ENCODE results near the gene ETFB. TPM values are rescaled to one million over a fixed set of nuclear protein-coding genes. Genes with fewer than 3 reads are reported as not detected.

Gene ETFB
- total RNA-seq, 1 experiment from 2014 or later, result 140 TPM

DNA sequence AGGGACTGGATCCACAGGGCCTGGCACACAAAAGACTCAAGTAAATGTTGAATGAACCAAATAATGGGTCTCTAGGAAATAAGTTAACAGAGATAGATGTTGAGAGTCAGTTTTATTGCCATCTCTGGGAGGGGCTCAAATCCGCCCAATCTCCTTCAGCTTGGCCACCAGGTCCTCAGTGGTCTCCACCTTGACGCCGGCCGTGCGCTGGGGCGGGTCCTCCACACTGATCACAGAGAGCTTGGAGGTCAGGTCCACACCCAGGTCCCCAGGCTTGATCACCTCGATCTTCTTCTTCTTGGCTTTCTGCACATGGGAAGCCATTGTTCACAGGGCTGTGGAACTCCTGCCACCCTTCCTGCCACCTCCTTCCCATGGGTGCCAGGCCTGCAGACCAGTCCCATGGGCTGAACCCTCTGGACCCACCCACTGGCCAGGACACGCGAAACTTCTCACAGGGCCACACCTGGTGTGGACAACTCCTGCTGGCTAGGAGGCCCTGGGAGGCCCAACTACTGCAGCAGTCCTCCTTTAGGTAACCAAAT is 21.0 kb downstream of the ETFB start:
- H3K9me3 ChIP-seq (ENCODE audit: control insufficient read depth in 1 of 2, insufficient read depth in 1 of 2, low read depth in 1 of 2, low read length in 2 of 2), result no peaks in the 10 kb centered on the region
- no peak overlapping the region for H2AFZ ChIP-seq (ENCODE audit: low read depth, low read length, poor library complexity, severe bottlenecking)
- H3K79me2 ChIP-seq (ENCODE audit: insufficient read depth, low read length), result no peaks in the 10 kb centered on the region
- H3K9ac ChIP-seq (ENCODE audit: low read length), result no peak overlapping the region
- H3K27ac ChIP-seq (ENCODE audit: low read depth, low read length), result no peak overlapping the region
- H4K20me1 ChIP-seq (ENCODE audit: insufficient read depth), result no peaks in the 10 kb centered on the region
- H3K36me3 ChIP-seq (ENCODE audit: control insufficient read depth in 1 of 2, insufficient read depth in 2 of 2, low read length in 2 of 2), result peaks cover 3 to 8% of the 10 kb centered on the region in 2 experiments; a peak in 3 of 4 replicates
- DNase-seq (ENCODE audit: low read depth, low spot score) (no peak), ATAC-seq (no peak)
- no peaks in the 10 kb centered on the region for H3K9me2 ChIP-seq (ENCODE audit: insufficient read depth)
- TF ChIP-seq FOSL1 (IDR thresholded peaks at IDR 0.05; ENCODE audit: low read depth), result no peak
- BruUV-seq (replicated peaks), result no TSS peak
- H3K4me1 ChIP-seq (ENCODE audit: control insufficient read depth in 1 of 2, insufficient read depth in 2 of 2, low read length in 2 of 2), result peaks cover 0 to 30% of the 10 kb centered on the region in 2 experiments; a peak in 3 of 4 replicates
- intact Hi-C loops (cut with micrococcal nuclease), result no loop called here
- no peak overlapping the region for H3K4me2 ChIP-seq (ENCODE audit: low read length)
- CTCF ChIA-PET, result no interaction called here
- RAD21 ChIA-PET (ENCODE audit: low non-redundant PET in 1 of 2, low total read pairs in 2 of 2, uncharacterized antibody in 2 of 2, unreplicated experiment in 2 of 2), result no interaction called here
- H3K27me3 ChIP-seq (ENCODE audit: insufficient read depth, low read length), result no peaks in the 10 kb centered on the region
- no peak overlapping the region for H3K4me3 ChIP-seq (replicated peaks in 1 of 2; ENCODE audit: low read depth in 1 of 2, low read length in 2 of 2)
- POLR2A ChIA-PET, result no interaction called here

DNA sequence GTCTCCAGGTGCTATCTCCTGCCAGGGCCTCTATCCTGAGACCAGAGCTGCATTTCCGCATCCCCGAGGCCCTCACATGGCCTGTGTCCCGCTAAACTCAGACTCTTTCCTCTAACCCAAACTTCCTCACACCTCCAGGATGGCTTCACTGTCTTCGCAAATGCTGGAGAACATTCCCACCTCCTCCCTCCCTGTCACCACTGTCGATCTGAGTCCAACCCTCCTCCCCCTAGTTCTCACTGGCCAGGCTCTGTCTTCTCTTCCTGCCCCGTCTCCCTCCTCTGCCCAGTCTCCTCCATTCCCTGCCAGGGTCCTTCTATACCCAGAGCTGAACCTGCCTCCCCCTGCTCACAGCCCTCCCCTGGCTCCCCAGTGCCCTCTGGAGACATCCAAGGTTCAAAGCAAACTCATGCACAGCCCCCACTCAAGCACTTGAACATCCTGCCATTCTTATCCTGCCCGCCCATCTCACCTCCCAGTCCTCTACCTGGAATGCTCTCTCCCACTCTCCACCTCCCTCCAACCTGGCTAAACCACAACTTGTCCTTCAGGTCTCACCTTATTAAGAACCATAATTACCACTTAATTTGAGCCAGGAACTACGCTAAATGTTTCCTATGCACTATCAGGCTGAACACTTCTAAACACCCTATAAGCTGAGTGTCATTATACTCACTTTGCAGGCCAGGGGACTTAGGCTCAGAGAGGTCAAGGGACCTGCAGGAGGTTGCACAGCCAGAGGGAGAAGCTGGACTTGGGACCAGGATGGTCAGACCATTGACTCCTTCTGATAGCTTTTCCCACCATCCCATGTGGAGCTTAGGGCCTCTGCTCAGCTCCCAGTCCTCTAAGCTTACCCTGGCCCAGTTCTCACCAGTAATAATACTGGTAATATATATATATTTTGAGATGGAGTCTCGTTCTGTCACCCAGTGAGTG is 23.3 kb downstream of the ETFB start:
- Histone ChIP-seq H4K20me1 (ENCODE audit: insufficient read depth) (no peaks in the 10 kb centered on the region), H3K9me3 (ENCODE audit: control insufficient read depth in 1 of 2, insufficient read depth in 1 of 2, low read depth in 1 of 2, low read length in 2 of 2) (no peaks in the 10 kb centered on the region), H3K9ac (ENCODE audit: low read length) (no peak overlapping the region), H3K27ac (ENCODE audit: low read depth, low read length) (no peak overlapping the region), H3K27me3 (ENCODE audit: insufficient read depth, low read length) (no peaks in the 10 kb centered on the region), H3K4me2 (ENCODE audit: low read length) (no peak overlapping the region), H2AFZ (ENCODE audit: low read depth, low read length, poor library complexity, severe bottlenecking) (no peak overlapping the region), H3K9me2 (ENCODE audit: insufficient read depth) (no peaks in the 10 kb centered on the region), H3K4me1 (ENCODE audit: control insufficient read depth in 1 of 2, insufficient read depth in 2 of 2, low read length in 2 of 2) (peaks cover 5 to 44% of the 10 kb centered on the region in 2 experiments; a peak in 3 of 4 replicates), H3K4me3 (replicated peaks in 1 of 2; ENCODE audit: low read depth in 1 of 2, low read length in 2 of 2) (no peak overlapping the region), H3K79me2 (ENCODE audit: insufficient read depth, low read length) (no peaks in the 10 kb centered on the region), H3K36me3 (ENCODE audit: control insufficient read depth in 1 of 2, insufficient read depth in 2 of 2, low read length in 2 of 2) (no peaks in the 10 kb centered on the region; a peak in 2 of 4 replicates)
- ChIA-PET POLR2A (no interaction called here), CTCF (no interaction called here), RAD21 (ENCODE audit: low non-redundant PET in 1 of 2, low total read pairs in 2 of 2, uncharacterized antibody in 2 of 2, unreplicated experiment in 2 of 2) (no interaction called here)
- TF ChIP-seq, protein P1, sequence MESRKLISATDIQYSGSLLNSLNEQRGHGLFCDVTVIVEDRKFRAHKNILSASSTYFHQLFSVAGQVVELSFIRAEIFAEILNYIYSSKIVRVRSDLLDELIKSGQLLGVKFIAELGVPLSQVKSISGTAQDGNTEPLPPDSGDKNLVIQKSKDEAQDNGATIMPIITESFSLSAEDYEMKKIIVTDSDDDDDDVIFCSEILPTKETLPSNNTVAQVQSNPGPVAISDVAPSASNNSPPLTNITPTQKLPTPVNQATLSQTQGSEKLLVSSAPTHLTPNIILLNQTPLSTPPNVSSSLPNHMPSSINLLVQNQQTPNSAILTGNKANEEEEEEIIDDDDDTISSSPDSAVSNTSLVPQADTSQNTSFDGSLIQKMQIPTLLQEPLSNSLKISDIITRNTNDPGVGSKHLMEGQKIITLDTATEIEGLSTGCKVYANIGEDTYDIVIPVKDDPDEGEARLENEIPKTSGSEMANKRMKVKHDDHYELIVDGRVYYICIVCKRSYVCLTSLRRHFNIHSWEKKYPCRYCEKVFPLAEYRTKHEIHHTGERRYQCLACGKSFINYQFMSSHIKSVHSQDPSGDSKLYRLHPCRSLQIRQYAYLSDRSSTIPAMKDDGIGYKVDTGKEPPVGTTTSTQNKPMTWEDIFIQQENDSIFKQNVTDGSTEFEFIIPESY (IDR thresholded peaks at IDR 0.05; ENCODE audit: extremely low read depth, insufficient replicate concordance, low read length), result no peak
- TF ChIP-seq, protein P2, sequence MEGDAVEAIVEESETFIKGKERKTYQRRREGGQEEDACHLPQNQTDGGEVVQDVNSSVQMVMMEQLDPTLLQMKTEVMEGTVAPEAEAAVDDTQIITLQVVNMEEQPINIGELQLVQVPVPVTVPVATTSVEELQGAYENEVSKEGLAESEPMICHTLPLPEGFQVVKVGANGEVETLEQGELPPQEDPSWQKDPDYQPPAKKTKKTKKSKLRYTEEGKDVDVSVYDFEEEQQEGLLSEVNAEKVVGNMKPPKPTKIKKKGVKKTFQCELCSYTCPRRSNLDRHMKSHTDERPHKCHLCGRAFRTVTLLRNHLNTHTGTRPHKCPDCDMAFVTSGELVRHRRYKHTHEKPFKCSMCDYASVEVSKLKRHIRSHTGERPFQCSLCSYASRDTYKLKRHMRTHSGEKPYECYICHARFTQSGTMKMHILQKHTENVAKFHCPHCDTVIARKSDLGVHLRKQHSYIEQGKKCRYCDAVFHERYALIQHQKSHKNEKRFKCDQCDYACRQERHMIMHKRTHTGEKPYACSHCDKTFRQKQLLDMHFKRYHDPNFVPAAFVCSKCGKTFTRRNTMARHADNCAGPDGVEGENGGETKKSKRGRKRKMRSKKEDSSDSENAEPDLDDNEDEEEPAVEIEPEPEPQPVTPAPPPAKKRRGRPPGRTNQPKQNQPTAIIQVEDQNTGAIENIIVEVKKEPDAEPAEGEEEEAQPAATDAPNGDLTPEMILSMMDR (IDR thresholded peaks at IDR 0.05 in 2 of 3, conservative IDR thresholded peaks at IDR 0.05 in 1 of 3; ENCODE audit: borderline replicate concordance in 1 of 3, insufficient read depth in 1 of 3, low read depth in 2 of 3, low read length in 2 of 3), result no peak
- TF ChIP-seq ZNF274 (IDR thresholded peaks at IDR 0.05; ENCODE audit: low read depth, low read length) (no peak), TCF7L2 (IDR thresholded peaks at IDR 0.05; ENCODE audit: borderline replicate concordance, extremely low read depth, insufficient read depth, insufficient read length) (no peak), EZH2 (IDR thresholded peaks at IDR 0.05) (no peak), RAD21 (IDR thresholded peaks at IDR 0.05; ENCODE audit: low read depth) (no peak), SRF (IDR thresholded peaks at IDR 0.05; ENCODE audit: low read depth) (no peak), FOSL1 (IDR thresholded peaks at IDR 0.05; ENCODE audit: low read depth) (no peak), EGR1 (IDR thresholded peaks at IDR 0.05; ENCODE audit: low read depth) (no peak), ELF1 (IDR thresholded peaks at IDR 0.05; ENCODE audit: borderline replicate concordance, low read depth) (no peak), YY1 (IDR thresholded peaks at IDR 0.05; ENCODE audit: extremely low read depth, insufficient replicate concordance, low read depth, low read length) (no peak)
- TF ChIP-seq, protein P3, sequence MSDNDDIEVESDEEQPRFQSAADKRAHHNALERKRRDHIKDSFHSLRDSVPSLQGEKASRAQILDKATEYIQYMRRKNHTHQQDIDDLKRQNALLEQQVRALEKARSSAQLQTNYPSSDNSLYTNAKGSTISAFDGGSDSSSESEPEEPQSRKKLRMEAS (IDR thresholded peaks at IDR 0.05), result no peak
- ATAC-seq (no peak), DNase-seq (ENCODE audit: low read depth, low spot score) (no peak)
- BruUV-seq (replicated peaks), result no TSS peak
- intact Hi-C loops (cut with micrococcal nuclease), result no loop called here

Measured in HCT116 (cell line).